Lower leg skin (tissue), 4 donors: ENCODE data around the gene CENPP. TPM values are rescaled to one million over a fixed set of nuclear protein-coding genes. Genes with fewer than 3 reads are reported as not detected.

Experiments used
- DNase-seq, 2 donors: peaks; one replicate each; pipeline ENCODE4 v3.0.0-alpha.2; 2019; ENCODE audit warnings: low spot score in 2 of 2
- H3K4me3 ChIP-seq: fragments of 200-600 bp; sonication (generic); 2 replicates; pipeline ENCODE4 v1.5.1; 2017; ENCODE audit warnings: mild to moderate bottlenecking, low read depth; ENCODE audit not compliant: poor library complexity, severe bottlenecking
- CTCF ChIP-seq, 3 donors: fragments of 450-650 bp; IDR thresholded peaks; one replicate each; pipeline ENCODE4 v1.5.1; 2016; ENCODE audit warnings: antibody characterized with exemption in 3 of 3, mild to moderate bottlenecking in 3 of 3, moderate library complexity in 2 of 3
- POLR2A ChIP-seq, 2 donors: fragments of 450-650 bp; IDR thresholded peaks; one replicate each; pipeline ENCODE4 v1.6.1; 2016 to 2017; ENCODE audit warnings: antibody characterized with exemption in 2 of 2, mild to moderate bottlenecking in 1 of 2, moderate library complexity in 1 of 2
- WGBS, 2 donors: methylation state at CpG; one replicate each; pipeline ENCODE4 v1.1.5; 2018; 5-methylcytosine and 5-hydroxymethylcytosine counted together
- intact Hi-C: fragments of 100-400 bp; cut with DNase I; formaldehyde crosslinking; loops from one replicate; pipeline ENCODE4 v1.15.0; 2023; ENCODE audit warnings: low total_unique reads
- total RNA-seq, 4 donors: library from RNA; depleted of rRNA; stranded (reverse); fragments of >200 nt; gene quantifications; one replicate each; pipeline ENCODE4 v1.1.0, GENCODE V29; 2016

CENPP gene
- total RNA-seq, 4 donors from 2014 or later, result 7.8 to 28.8 (median 12.2) TPM

DNA sequence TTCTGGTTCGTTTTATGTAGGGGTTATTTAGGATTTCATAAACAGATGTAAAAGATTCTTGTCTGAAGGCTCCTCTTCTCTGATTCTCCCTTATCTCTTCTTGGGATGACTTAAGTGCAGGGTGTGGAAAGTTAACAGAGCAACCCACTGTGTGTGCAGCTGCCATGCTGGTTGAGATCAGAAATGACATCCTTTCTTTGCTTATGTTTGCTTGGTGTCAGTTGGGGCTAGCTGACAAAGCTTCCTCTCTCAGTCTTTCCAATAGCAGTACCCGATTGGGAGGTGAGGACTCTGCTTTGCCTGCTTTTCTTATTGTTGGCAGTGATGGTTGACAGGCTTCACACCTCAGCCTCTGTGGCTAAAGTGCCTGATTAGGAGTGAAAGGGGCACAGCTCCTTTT, 52.1 kb downstream of the CENPP start:
- DNase-seq, result no peak
- WGBS, 2 donors, result 86 to 87% methylated on average over 2 of the region's 2 CpGs
- H3K4me3 ChIP-seq, result no peak overlapping the region
- TF ChIP-seq POLR2A (IDR thresholded peaks at IDR 0.05) (no peak), CTCF (IDR thresholded peaks at IDR 0.05) (no peak)
- intact Hi-C loops, result no loop called here

- TF ChIP-seq CTCF (IDR thresholded peaks at IDR 0.05) (no peak), POLR2A (IDR thresholded peaks at IDR 0.05) (no peak)
- intact Hi-C loops, result no loop called here
- DNase-seq, result no peak
- 68 to 73% methylated on average over 7 of the region's 7 CpGs for WGBS, 2 donors
- no peak overlapping the region for H3K4me3 ChIP-seq
These were observed 53.3 kb downstream of the CENPP start for GRCh38 chr9:92378865-92379560.

DNA sequence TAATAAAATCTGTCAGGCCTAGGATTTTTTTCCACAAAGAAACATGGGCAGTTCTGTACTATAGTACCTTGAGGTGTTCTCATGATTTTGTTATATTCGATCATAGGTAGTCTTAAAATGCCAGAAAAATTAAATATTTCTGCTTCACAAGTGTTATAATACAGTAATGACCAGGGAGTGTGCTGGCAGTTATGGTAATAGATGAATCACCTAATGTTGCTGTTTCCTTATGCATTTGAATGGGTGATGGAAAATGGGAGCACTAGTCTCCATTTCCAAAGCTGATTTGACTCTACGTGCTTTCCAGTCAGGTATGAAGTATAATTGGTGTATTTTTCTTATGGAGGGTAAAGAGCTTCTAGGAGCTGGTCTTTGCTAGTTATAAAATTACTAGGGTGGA, 54.9 kb downstream of the CENPP start:
- H3K4me3 ChIP-seq, result no peak overlapping the region
- TF ChIP-seq POLR2A (IDR thresholded peaks at IDR 0.05), result no peak
- TF ChIP-seq CTCF (IDR thresholded peaks at IDR 0.05), result no peak
- intact Hi-C loops, result no loop called here
- WGBS, 2 donors, result 93 to 98% methylated on average over 2 of the region's 2 CpGs
- no peak for DNase-seq

DNA sequence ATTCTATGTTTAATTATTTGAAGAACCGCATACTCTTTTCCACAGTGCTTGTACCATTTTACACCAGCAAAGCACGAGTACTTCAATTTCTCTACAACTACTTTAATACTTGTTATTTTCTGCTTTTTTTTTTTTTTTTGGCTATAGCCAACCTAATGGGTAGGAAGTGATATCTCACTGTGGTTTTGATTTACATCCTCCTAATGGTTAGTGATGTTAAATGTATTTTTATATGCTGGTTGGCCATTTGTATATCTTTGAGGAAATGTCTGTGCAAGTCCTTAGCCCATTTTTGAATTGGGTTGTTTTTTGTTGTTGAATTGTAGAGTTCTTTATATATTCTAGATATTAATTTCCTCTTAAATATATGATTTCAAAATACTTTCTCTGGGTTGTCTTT, 56.0 kb downstream of the CENPP start:
- TF ChIP-seq CTCF (IDR thresholded peaks at IDR 0.05) (no peak), POLR2A (IDR thresholded peaks at IDR 0.05) (no peak)
- no peak overlapping the region for H3K4me3 ChIP-seq
- no peak for DNase-seq
- intact Hi-C loops, result no loop called here
- WGBS, 2 donors, result 83 to 99% methylated on average over 2 of the region's 2 CpGs

GRCh38 chr9:92384375-92384774, 58.6 kb downstream of the CENPP start:
- no peak for TF ChIP-seq POLR2A (IDR thresholded peaks at IDR 0.05)
- TF ChIP-seq CTCF (IDR thresholded peaks at IDR 0.05), result no peak
- DNase-seq, result no peak

GRCh38 chr9:92385001-92385400, 59.2 kb downstream of the CENPP start:
- intact Hi-C loops, result no loop called here
- WGBS, 2 donors, result 77 to 85% methylated on average over 3 of the region's 3 CpGs
- no peak for DNase-seq
- TF ChIP-seq POLR2A (IDR thresholded peaks at IDR 0.05) (no peak), CTCF (IDR thresholded peaks at IDR 0.05) (no peak)
- no peak overlapping the region for H3K4me3 ChIP-seq

More at GRCh38 chr9:92384375-92384774, 58.6 kb downstream of the CENPP start:
- H3K4me3 ChIP-seq, result no peak overlapping the region
- 93 to 96% methylated on average over 1 of the region's 1 CpG for WGBS, 2 donors
- intact Hi-C loops, result no loop called here
